Measurements from ENCODE around the gene SLC25A43.

DNA sequence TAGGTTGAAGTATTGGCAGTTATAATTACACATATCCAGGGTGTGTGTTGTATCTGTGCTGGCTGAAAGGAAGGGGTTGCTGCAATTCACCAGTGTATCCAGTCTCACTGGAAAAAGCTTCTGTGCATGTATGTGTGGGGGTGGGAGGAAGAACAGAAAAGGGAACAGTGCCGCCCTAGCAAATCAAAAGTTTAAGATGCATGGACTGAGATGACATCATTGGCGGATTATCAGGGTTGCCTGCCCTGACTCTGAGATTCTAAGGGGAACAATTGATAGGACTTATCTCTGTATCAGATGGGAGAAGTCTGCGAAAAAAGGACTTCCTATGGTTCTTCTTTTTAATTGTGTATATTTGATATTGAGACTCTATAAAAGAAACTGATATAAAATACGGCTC, 3.5 kb downstream of the SLC25A43 start:
- TF ChIP-seq POLR2A (IDR thresholded peaks at IDR 0.05): no peak
- TF ChIP-seq EP300 (IDR thresholded peaks at IDR 0.05): no peak
- no peak for TF ChIP-seq CTCF (IDR thresholded peaks at IDR 0.05)

All from gastroesophageal sphincter (tissue), 3 donors.